Hematopoietic multipotent progenitor cell treated with erythropoietin and hydrocortisone succinate and interleukin-3 and kit ligand, for 15 days (in vitro differentiated cells): Measurements from ENCODE around the gene HPS6.
A peak's percentile ranks its signal among the peaks of the same experiment; 100 is the strongest.
"Not testable (repeated sequence)": the region's sequence is repeated elsewhere in the genome, so short reads cannot be mapped to it uniquely, and the experiment has no call there.

Experiments used
- DNase-seq: peaks from one replicate; pipeline ENCODE4 v3.0.0-alpha.2; 2015; ENCODE audit warnings: low spot score

The HPS6 gene

GRCh38 chr10:102064868-102065560 is at the start of gene HPS6:
Gene HPS6 (plus strand): TSS chr10:102065349. CDS start chr10:102065475, 126 bp downstream.
- DNase-seq, result peak; percentile 91

GRCh38 chr10:102016416-102016815 is 48.7 kb upstream of the HPS6 start:
- no peak for DNase-seq

GRCh38 chr10:102017295-102017694 is 47.9 kb upstream of the HPS6 start:
- DNase-seq, result no peak

GRCh38 chr10:102020938-102021337 is 44.2 kb upstream of the HPS6 start:
- DNase-seq, result no peak

GRCh38 chr10:102024799-102025198 is 40.4 kb upstream of the HPS6 start:
- DNase-seq, result no peak

GRCh38 chr10:102027261-102027660 is 37.9 kb upstream of the HPS6 start:
- no peak for DNase-seq

- DNase-seq, result no peak
These were observed 31.4 kb upstream of the HPS6 start for GRCh38 chr10:102033787-102034186.

GRCh38 chr10:102035807-102036206 is 29.3 kb upstream of the HPS6 start:
- not testable (repeated sequence) for DNase-seq

- no peak for DNase-seq
These were observed 26.7 kb upstream of the HPS6 start for GRCh38 chr10:102038410-102038809.

- no peak for DNase-seq
These were observed 24.7 kb upstream of the HPS6 start for GRCh38 chr10:102040305-102041050.

- DNase-seq, result no peak
These were observed 19.9 kb upstream of the HPS6 start for GRCh38 chr10:102045292-102045691.

GRCh38 chr10:102046095-102046494 is 19.1 kb upstream of the HPS6 start:
- no peak for DNase-seq

GRCh38 chr10:102054881-102055646 is 10.1 kb upstream of the HPS6 start:
- not testable (repeated sequence) for DNase-seq

GRCh38 chr10:102055647-102056419 is 9.3 kb upstream of the HPS6 start, which contains the start of gene ARMH3:
Gene ARMH3 (minus strand): TSS chr10:102056173. CDS start chr10:102040114, 16,059 bp downstream.
- peak; percentile 95 for DNase-seq

- DNase-seq, result no peak
These were observed 5.2 kb upstream of the HPS6 start for GRCh38 chr10:102059987-102060386.

GRCh38 chr10:102064503-102064867 is 664 bp upstream of the HPS6 start:
- DNase-seq, result no peak

- peak; percentile 29 for DNase-seq
These were observed 631 bp downstream of the HPS6 start for GRCh38 chr10:102065561-102066398.

- DNase-seq, result no peak
These were observed 1.4 kb downstream of the HPS6 start for GRCh38 chr10:102066399-102067088.

- DNase-seq, result no peak
These were observed 2.2 kb downstream of the HPS6 start for GRCh38 chr10:102067091-102067916.
